Measurements from ENCODE around the gene KLHL21.
A peak's percentile ranks its signal among the peaks of the same experiment; 100 is the strongest.
"Not testable (repeated sequence)": the region's sequence is repeated elsewhere in the genome, so short reads cannot be mapped to it uniquely, and the experiment has no call there.

The KLHL21 gene

GRCh38 chr1:6581561-6582305 lies 20.9 kb downstream of the KLHL21 start:
- DNase-seq: peak; percentile 51

DNA sequence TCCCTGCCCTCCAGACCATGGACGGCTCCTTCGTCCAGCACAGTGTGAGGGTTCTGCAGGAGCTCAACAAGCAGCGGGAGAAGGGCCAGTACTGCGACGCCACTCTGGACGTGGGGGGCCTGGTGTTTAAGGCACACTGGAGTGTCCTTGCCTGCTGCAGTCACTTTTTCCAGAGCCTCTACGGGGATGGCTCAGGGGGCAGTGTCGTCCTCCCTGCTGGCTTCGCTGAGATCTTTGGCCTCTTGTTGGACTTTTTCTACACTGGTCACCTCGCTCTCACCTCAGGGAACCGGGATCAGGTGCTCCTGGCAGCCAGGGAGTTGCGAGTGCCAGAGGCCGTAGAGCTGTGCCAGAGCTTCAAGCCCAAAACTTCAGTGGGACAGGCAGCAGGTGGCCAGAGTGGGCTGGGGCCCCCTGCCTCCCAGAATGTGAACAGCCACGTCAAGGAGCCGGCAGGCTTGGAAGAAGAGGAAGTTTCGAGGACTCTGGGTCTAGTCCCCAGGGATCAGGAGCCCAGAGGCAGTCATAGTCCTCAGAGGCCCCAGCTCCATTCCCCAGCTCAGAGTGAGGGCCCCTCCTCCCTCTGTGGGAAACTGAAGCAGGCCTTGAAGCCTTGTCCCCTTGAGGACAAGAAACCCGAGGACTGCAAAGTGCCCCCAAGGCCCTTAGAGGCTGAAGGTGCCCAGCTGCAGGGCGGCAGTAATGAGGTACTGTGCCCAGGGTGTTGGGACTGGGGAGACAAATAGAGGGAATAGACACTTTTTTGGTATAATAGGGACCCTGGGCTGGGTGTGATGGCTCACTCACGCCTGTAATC lies 21.9 kb downstream of the KLHL21 start:
- no peak for DNase-seq

DNA sequence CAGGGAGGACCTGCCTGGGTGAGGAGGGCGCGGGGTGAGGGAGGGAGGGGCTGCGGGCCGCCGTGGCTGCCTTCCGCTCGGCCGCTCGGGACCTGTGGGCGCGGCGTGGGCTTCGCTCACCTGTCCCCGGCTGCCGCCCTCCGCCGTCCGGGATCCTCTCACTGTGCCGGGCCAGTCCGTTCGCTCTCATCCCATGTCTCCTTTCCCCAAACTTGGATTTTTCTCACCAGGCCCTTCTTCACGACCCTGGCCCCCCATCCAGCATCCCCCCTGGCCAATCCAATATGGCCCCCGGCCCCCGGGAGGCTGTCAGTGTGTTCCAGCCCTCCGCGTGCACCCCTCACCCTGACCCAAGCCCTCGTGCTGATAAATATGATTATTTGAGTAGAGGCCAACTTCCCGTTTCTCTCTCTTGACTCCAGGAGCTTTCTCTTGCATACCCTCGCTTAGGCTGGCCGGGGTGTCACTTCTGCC lies 22.5 kb downstream of the KLHL21 start:
- DNase-seq: no peak

DNA sequence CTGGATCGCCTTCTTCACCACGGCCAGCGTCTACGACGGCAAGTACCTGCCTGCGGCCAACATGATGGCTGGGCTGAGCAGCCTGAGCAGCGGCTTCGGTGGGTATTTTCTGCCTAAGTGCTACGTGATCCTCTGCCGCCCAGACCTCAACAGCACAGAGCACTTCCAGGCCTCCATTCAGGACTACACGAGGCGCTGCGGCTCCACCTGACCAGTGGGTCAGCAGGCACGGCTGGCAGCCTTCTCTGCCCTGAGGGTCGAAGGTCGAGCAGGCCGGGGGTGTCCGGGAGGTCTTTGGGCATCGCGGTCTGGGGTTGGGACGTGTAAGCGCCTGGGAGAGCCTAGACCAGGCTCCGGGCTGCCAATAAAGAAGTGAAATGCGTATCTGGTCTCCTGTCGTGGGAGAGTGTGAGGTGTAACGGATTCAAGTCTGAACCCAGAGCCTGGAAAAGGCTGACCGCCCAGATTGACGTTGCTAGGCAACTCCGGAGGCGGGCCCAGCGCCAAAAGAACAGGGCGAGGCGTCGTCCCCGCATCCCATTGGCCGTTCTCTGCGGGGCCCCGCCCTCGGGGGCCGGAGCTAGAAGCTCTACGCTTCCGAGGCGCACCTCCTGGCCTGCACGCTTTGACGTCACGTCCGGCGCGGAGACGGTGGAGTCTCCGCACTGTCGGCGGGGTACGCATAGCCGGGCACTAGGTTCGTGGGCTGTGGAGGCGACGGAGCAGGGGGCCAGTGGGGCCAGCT lies 23.1 kb downstream of the KLHL21 start, which contains the start of gene ZBTB48:
ZBTB48 (plus strand) TSS at position 621 of the 745 bp plus-strand sequence. CDS start 616 bp downstream, outside the sequence.
- DNase-seq: peak; percentile 93

GRCh38 chr1:6578624-6579373 lies 23.9 kb downstream of the KLHL21 start:
- no peak for DNase-seq

- no peak for DNase-seq
Measured at GRCh38 chr1:6577831-6578525, 24.7 kb downstream of the KLHL21 start.

- no peak for DNase-seq
Measured at GRCh38 chr1:6574818-6575217, 27.9 kb downstream of the KLHL21 start.

DNA sequence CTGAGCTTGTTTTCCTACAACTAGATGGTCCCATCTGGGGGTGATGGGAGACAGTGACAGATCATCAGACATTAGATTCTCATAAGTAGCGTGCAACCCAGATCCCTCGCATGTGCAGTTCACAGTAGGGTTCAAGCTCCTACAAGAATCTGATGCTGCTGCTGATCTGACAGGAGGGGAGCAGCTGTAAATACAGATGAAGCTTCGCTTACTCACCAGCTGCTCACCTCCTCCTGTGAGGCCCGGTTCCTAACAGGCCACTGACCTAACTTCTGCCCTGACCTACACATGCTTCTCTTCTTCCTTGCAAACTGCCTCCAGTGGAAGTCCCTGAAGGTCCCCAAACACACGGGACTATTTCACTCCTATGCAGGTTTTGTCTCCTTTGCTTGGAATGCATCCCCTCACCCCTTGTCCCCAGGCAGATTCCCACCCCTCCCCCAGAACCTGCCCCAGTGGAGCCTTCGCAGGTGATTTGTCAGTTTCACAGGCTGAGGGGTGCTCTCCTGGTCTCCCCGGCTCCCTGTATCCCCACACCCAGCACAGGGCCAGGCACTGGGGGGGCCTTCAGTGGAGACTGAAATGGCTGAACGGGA lies 28.5 kb downstream of the KLHL21 start:
- DNase-seq: no peak

DNA sequence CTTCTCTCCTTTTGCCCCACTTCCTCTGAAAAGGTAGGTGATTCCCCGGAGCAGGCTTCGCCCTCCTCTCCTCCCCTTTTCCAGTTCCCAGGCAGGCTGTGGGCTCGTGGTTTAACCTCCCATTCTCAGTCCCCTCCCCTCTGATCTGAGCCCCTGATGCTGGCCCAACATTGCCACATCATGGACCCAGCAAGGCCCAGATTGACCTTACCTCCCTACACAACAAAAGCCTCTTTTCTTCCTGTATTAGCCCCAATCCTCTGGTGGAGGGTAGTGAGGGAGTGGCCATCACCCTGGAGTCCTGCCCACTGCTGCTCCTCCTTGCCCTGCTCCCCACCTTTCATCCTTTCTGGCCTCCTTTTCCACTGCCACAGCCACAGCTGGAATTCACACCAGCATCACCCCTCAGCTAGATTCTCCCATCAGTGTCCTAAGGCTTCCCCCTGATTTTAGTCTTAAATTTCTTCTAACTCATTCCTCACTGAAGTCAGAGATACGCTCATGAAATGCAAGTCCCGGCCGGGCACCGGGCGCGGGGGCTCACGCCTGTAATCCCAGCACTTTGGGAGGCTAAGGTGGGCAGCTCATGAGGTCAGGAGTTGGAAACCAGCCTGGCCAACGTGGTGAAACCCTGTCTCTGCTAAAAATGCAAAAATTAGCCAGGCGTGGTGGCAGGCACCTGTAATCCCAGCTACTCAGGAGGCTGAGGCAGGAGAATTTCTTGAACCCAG lies 29.9 kb downstream of the KLHL21 start:
- no peak for DNase-seq

DNA sequence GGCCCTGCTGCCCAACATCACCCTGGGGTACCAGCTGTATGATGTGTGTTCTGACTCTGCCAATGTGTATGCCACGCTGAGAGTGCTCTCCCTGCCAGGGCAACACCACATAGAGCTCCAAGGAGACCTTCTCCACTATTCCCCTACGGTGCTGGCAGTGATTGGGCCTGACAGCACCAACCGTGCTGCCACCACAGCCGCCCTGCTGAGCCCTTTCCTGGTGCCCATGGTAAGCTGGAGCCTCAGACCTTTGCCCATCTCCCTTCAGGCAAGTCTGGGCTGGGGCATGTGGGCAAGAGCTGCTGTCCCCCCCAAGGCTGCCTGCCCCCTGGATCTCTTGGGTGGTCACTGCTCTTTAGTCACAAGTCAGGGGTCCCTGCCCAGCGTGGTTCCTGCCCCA lies 31.7 kb downstream of the KLHL21 start:
- DNase-seq: no peak

GRCh38 chr1:6570100-6570499 lies 32.6 kb downstream of the KLHL21 start:
- DNase-seq: no peak

GRCh38 chr1:6569033-6569432 lies 33.6 kb downstream of the KLHL21 start:
- no peak for DNase-seq

DNA sequence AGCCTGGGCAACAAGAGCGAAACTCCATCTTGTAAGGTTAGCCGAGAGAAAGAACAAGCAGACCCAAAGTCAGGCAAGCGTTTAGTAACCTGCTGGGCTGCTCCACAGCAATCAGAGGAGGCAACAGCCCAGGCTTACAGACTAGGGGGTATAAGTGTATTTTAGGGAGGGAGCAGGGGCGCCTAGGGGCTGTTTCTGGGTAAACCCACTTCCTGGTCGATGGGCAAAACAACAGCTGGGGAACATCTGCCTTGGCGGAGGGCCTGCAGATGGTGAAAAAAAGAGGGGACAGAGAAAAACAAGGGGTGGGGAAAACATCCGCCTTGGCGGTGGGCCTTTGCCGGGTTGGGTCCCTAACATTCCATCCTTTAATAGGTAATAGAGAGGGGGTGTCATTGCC lies 42.4 kb downstream of the KLHL21 start:
- no peak for DNase-seq

DNA sequence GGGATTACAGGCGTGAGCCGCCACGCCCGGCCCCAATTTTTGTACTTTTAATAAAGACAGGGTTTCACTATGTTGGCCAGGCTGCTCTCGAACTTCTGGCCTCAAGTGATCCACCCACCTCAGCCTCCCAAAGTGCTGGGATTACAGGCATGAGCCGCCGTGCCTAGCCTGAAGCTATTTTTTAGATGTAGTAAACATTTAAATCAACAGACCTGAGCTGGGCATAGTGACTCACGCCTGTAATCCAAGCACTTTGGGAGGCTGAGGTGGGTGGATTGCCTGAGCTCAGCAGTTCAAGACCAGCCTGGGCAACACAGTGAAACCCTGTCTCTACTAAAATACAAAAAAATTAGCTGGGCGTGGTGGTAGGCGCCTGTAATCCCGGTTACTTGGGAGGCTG lies 43.5 kb downstream of the KLHL21 start:
- DNase-seq: not testable (repeated sequence)

DNA sequence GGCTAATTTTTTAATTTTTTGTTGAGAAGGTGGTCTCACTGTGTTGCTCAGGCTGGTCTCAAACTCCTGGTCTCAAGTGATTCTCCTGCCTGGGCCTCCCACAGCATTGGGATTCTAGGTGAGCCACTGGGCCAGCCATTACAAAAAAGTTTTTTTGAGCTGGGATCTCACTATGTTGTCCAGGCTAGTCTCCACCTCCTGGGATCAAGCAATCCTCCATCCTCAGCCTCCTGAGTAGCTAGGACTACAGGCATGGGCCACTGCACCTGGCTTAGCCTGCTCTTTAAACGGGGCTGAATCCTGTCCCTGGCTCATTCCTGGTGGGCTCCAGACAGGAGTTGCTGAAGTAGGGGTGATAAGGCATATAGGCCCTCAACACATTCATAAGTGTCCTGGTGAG lies 45.1 kb downstream of the KLHL21 start:
- DNase-seq: no peak

DNA sequence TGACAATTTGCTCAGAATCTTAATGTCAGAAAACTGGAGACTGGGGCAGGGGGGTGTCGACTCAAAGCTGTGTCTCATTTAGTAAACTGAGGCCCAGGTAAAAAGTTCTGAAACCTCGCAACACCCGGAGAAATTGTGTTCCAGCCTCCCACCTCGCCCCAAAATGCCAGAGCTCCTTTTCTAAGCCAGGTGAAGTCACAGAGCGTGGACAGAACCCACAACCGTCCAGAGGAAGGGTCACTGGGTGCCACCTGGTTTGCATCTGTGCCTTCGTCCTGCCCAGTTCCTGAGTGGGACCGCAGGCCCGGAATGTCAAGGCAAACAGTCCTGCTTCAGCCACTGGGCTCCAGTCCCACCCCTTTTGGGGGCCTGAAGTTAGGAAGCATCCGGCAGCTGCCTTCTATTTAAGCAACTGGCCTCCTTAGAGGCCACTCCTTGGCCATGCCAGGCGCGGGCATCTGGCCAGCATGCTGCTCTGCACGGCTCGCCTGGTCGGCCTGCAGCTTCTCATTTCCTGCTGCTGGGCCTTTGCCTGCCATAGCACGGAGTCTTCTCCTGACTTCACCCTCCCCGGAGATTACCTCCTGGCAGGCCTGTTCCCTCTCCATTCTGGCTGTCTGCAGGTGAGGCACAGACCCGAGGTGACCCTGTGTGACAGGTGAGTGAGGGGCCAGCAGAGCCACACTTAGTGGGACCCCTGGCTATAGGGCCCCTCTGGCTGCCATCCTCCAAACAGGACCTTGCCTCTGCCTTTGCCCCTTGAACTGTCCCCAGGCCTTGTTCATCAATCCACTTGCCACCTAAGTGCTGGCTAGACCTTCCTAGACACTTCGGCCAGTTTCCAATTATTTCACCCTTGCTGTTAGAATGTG lies 47.5 kb downstream of the KLHL21 start, which contains the start of gene TAS1R1:
TAS1R1 (plus strand) TSS at position 401 of the 872 bp plus-strand sequence; CDS start at position 468, 67 bp downstream.
- DNase-seq: no peak

- DNase-seq: peak; percentile 88
Measured at GRCh38 chr1:6554031-6554906, 48.4 kb downstream of the KLHL21 start, which contains the start of gene NOL9. NOL9 (minus strand) TSS chr1:6554513; CDS start chr1:6554502, 11 bp downstream.

- DNase-seq: no peak
Measured at GRCh38 chr1:6547301-6547700, 55.4 kb downstream of the KLHL21 start.

Measured in GDM1 (cell line).